ENCODE data around the gene TVP23A.

TVP23A gene

DNA sequence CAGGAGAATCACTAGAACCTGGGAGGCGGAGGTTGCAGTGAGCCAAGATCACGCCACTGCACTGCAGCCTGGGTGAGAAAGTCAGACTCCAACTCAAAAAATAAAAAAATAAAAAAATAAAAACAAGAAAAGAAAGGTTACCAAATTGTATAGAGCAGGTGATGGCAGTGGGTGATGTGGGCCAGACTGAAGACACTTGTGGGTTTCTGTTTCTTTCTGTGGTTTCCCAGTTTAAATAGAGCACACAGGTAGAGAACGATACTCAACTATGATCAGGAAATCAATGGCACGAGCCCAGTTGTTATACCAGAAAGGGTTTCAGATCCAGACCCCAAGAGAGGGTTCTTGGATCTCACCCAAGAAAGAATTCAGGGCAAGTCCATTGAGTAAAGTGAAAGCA lies 42.3 kb downstream of the TVP23A start:
- Histone ChIP-seq H3K36me3 (no peaks in the 10 kb centered on the region), H3K9me3 (no peaks in the 10 kb centered on the region), H3K4me1 (no peaks in the 10 kb centered on the region), H3K27me3 (no peaks in the 10 kb centered on the region), H3K4me3 (ENCODE audit: low read depth, low read length) (no peak overlapping the region)
- no peak for DNase-seq
- TF ChIP-seq, protein P1, sequence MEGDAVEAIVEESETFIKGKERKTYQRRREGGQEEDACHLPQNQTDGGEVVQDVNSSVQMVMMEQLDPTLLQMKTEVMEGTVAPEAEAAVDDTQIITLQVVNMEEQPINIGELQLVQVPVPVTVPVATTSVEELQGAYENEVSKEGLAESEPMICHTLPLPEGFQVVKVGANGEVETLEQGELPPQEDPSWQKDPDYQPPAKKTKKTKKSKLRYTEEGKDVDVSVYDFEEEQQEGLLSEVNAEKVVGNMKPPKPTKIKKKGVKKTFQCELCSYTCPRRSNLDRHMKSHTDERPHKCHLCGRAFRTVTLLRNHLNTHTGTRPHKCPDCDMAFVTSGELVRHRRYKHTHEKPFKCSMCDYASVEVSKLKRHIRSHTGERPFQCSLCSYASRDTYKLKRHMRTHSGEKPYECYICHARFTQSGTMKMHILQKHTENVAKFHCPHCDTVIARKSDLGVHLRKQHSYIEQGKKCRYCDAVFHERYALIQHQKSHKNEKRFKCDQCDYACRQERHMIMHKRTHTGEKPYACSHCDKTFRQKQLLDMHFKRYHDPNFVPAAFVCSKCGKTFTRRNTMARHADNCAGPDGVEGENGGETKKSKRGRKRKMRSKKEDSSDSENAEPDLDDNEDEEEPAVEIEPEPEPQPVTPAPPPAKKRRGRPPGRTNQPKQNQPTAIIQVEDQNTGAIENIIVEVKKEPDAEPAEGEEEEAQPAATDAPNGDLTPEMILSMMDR (IDR thresholded peaks at IDR 0.05; ENCODE audit: low read depth, low read length), result no peak

DNA sequence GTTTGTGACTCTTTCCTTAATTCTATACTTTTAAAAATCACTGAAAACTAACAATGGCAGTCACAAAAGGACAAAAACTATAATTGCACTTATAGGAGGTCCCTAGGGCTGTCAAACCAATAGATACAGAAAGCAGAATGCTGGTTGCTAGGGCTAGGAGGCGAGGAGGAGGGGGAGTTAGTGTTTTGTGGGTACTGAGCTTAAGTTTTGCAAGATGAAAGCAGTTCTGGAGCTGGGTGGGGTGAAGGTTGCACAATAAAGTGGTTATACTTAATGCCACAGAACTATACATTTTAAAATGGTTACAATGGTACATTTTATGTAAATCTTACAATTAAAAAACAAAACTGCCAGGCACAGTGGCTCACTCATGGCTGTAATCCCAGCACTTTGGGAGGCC lies 47.7 kb downstream of the TVP23A start:
- Histone ChIP-seq H3K27me3 (no peaks in the 10 kb centered on the region), H3K4me1 (no peaks in the 10 kb centered on the region), H3K9me3 (no peaks in the 10 kb centered on the region), H3K4me3 (ENCODE audit: low read depth, low read length) (no peak overlapping the region), H3K36me3 (no peaks in the 10 kb centered on the region; the same call in 1 of the 2 replicates)
- TF ChIP-seq, protein P1 (IDR thresholded peaks at IDR 0.05; ENCODE audit: low read depth, low read length), result no peak
- no peak for DNase-seq

DNA sequence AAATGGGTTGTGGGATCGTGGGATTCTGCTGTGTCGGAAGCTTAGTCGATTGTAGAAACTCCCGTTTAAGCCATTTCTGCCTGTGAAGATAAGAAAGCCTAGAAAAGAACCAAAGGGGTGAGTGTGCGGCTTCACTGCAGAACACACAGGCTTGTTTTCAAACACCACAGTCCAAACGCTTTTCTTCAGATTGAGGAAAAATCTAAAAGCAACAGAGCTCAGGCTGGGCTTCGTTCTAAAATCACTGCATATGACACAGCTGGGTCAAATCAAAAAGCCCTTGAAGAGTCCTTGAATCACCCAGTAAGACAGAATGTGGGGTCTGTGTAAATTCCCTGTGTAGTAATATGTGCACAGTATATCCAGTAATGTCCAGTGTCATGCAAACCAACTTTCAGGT lies 49.2 kb downstream of the TVP23A start:
- Histone ChIP-seq H3K9me3 (no peaks in the 10 kb centered on the region), H3K4me1 (no peaks in the 10 kb centered on the region), H3K4me3 (ENCODE audit: low read depth, low read length) (no peak overlapping the region), H3K27me3 (no peaks in the 10 kb centered on the region), H3K36me3 (no peaks in the 10 kb centered on the region; the same call in 1 of the 2 replicates)
- no peak for DNase-seq
- TF ChIP-seq, protein P1 (IDR thresholded peaks at IDR 0.05; ENCODE audit: low read depth, low read length), result no peak

DNA sequence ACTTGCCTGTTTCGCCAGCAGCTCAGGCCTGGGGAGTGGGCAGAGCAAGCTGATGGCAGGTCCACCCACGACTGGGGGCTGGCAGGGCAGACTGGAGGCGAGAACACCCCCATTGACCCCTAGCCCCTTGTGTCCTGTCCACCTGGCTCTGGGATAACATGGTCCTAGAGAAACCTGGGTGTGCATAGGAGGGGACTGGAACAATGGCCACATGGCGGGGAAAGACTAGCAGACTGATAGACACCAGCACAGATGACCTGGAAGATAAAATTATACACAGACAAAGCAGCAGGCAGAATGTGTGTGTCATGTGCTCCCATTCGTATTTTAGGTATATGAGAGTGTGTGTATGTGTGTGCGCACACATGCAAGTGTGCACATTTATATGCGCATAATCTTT lies 51.5 kb downstream of the TVP23A start:
- H3K9me3 ChIP-seq, result no peaks in the 10 kb centered on the region
- peaks cover 8% of the 10 kb centered on the region for H3K36me3 ChIP-seq
- H3K4me3 ChIP-seq (ENCODE audit: low read depth, low read length), result no peak overlapping the region
- TF ChIP-seq, protein P1 (IDR thresholded peaks at IDR 0.05; ENCODE audit: low read depth, low read length), result no peak
- DNase-seq, result no peak
- no peaks in the 10 kb centered on the region for H3K4me1 ChIP-seq
- H3K27me3 ChIP-seq, result no peaks in the 10 kb centered on the region

DNA sequence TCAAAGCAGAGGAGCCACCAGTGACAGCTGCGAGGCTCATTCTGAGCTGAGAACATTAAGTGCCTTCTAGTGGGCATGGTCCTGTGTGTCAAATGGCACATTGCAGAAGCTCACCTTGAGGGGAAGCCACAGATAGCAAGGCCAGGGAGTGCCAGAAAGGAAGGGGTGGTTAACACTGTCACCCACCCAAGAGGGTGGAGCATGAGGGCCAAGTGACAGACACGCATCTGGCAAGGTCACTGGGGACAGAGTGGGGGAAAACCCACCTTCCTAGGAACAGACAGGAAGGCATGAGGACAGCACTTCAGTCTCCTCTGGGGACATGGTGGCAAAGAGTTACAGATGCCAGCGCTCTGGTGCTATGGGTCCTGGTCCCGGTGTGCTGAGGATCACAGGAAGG lies 52.8 kb downstream of the TVP23A start:
- H3K9me3 ChIP-seq, result no peaks in the 10 kb centered on the region
- TF ChIP-seq, protein P1 (IDR thresholded peaks at IDR 0.05; ENCODE audit: low read depth, low read length), result no peak
- H3K27me3 ChIP-seq, result no peaks in the 10 kb centered on the region
- H3K36me3 ChIP-seq, result peaks cover 13% of the 10 kb centered on the region
- no peak overlapping the region for H3K4me3 ChIP-seq (ENCODE audit: low read depth, low read length)
- no peak for DNase-seq
- H3K4me1 ChIP-seq, result no peaks in the 10 kb centered on the region

DNA sequence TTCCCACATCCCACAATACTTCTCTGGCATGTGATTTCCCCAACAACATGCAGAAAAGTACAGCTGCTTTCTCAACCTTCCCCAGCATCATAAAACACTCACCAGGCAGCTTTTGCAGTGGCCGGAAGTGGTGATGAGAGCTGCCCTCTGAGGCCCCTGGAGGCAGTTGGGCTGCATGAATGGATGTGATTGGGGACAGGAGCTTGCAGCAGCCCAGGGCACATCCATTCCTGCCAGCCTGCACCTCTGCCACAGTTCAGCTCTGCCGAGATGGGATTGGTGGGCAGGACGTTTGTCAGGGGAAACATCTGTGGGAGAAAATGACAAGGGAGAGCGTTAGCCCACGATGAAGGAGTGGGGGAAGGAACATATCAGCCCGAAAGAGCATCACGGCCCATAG lies 55.1 kb downstream of the TVP23A start:
- Histone ChIP-seq H3K4me3 (ENCODE audit: low read depth, low read length) (no peak overlapping the region), H3K27me3 (no peaks in the 10 kb centered on the region), H3K36me3 (peaks cover 26% of the 10 kb centered on the region), H3K9me3 (no peaks in the 10 kb centered on the region), H3K4me1 (no peaks in the 10 kb centered on the region)
- no peak for DNase-seq
- TF ChIP-seq, protein P1 (IDR thresholded peaks at IDR 0.05; ENCODE audit: low read depth, low read length), result no peak
